Measurements from ENCODE around the gene VWA8. TPM values are rescaled to one million over a fixed set of nuclear protein-coding genes. Genes with fewer than 3 reads are reported as not detected.

Gene VWA8
- polyA plus RNA-seq, 1 of the 3 experiments (the other 2 are of a cell fraction) = 5.5 TPM

GRCh38 chr13:41682766-41683165 lies 278.1 kb downstream of the VWA8 start:
- no peaks in the 10 kb centered on the region for H3K79me2 ChIP-seq (ENCODE audit: insufficient read depth)
- peaks cover 16 to 19% of the 10 kb centered on the region in 2 experiments for H3K36me3 ChIP-seq (replicated peaks in 1 of 2; ENCODE audit: control insufficient read depth in 1 of 2, insufficient read depth in 2 of 2, low read length in 1 of 2)
- no peaks in the 10 kb centered on the region for H3K27me3 ChIP-seq (ENCODE audit: insufficient read depth)
- no peaks in the 10 kb centered on the region; a peak in 1 of 4 replicates for H3K4me1 ChIP-seq (ENCODE audit: control insufficient read depth in 1 of 2, insufficient read depth in 2 of 2, low read depth in 1 of 2, low read length in 1 of 2)
- H3K9me3 ChIP-seq = no peaks in the 10 kb centered on the region
- peaks cover 5% of the 10 kb centered on the region for H3F3A ChIP-seq (replicated peaks; ENCODE audit: insufficient read depth)
- H3K27ac ChIP-seq (ENCODE audit: low read depth in 2 of 2, low read length in 1 of 2) = no peak overlapping the region
- TF ChIP-seq TEAD4 (IDR thresholded peaks at IDR 0.05; ENCODE audit: borderline replicate concordance, insufficient read depth) (no peak), IRF3 (IDR thresholded peaks at IDR 0.05; ENCODE audit: low read depth, low read length) (no peak), PBX3 (IDR thresholded peaks at IDR 0.05) (no peak), POLR2AphosphoS5 (IDR thresholded peaks at IDR 0.05; ENCODE audit: low read depth, low read length) (no peak), MXI1 (IDR thresholded peaks at IDR 0.05; ENCODE audit: low read depth, low read length) (no peak), CHD2 (IDR thresholded peaks at IDR 0.05; ENCODE audit: low read length, partially characterized antibody) (no peak), REST (IDR thresholded peaks at IDR 0.05; ENCODE audit: low read depth, low read length) (no peak), SMC3 (IDR thresholded peaks at IDR 0.05; ENCODE audit: low read depth, low read length) (no peak), FOSL2 (IDR thresholded peaks at IDR 0.05; ENCODE audit: borderline replicate concordance, low read depth) (no peak), TAF1 (IDR thresholded peaks at IDR 0.05; ENCODE audit: borderline replicate concordance, low read depth, low read length) (no peak), RXRA (IDR thresholded peaks at IDR 0.05; ENCODE audit: borderline replicate concordance, low read depth) (no peak), JUND (IDR thresholded peaks at IDR 0.05) (no peak), NRF1 (IDR thresholded peaks at IDR 0.05; ENCODE audit: low read depth, low read length) (no peak), NFIC (IDR thresholded peaks at IDR 0.05; ENCODE audit: borderline replicate concordance) (no peak), TCF12 (IDR thresholded peaks at IDR 0.05) (no peak), RAD21 (IDR thresholded peaks at IDR 0.05; ENCODE audit: low read length) (no peak), GATA2 (CRISPR knock-in tag; IDR thresholded peaks at IDR 0.05) (no peak)
- ChIA-PET POLR2A (no interaction called here), CTCF (no interaction called here)
- H4K20me1 ChIP-seq (ENCODE audit: insufficient read depth) = no peaks in the 10 kb centered on the region
- no peak overlapping the region for H3K4me3 ChIP-seq (ENCODE audit: low read depth in 2 of 2, low read length in 1 of 2)
- no peak overlapping the region for H3K9ac ChIP-seq
- H3K9me2 ChIP-seq = no peaks in the 10 kb centered on the region
- no peak for DNase-seq
- H2AFZ ChIP-seq (ENCODE audit: low read depth) = no peak overlapping the region
- H3K4me2 ChIP-seq = no peak overlapping the region
- WGBS (ENCODE audit: low lambda C conversion rate) = 95% methylated on average over 3 of the region's 3 CpGs
